H9 (cell line): ENCODE measurements around the gene CHN2. TPM values are rescaled to one million over a fixed set of nuclear protein-coding genes. Genes with fewer than 3 reads are reported as not detected.

ENCODE experiments used
- DNase-seq: peaks from one replicate; pipeline ENCODE4 v3.0.0-alpha.2; 2017
- H2AFZ ChIP-seq: one replicate; pipeline ENCODE4 v1.6.1; 2013; ENCODE audit warnings: mild to moderate bottlenecking, low read length, control low read depth, moderate library complexity
- H2AK5ac ChIP-seq: 2 replicates; pipeline ENCODE4 v1.6.1; 2013; ENCODE audit warnings: low read length, control low read depth, mixed read lengths; ENCODE audit not compliant: insufficient read length
- H2BK120ac ChIP-seq: one replicate; pipeline ENCODE4 v1.6.1; 2013; ENCODE audit warnings: low read depth, mild to moderate bottlenecking, low read length, control low read depth, inconsistent platforms; ENCODE audit not compliant: poor library complexity, severe bottlenecking
- H2BK12ac ChIP-seq: 2 replicates; pipeline ENCODE4 v1.6.1; 2013; ENCODE audit warnings: low read length, control low read depth, mixed read lengths, low read depth; ENCODE audit not compliant: insufficient read length
- H2BK15ac ChIP-seq: 2 replicates; pipeline ENCODE4 v1.6.1; 2013; ENCODE audit warnings: low read depth, low read length, control low read depth
- H2BK20ac ChIP-seq: one replicate; pipeline ENCODE4 v1.6.1; 2013; ENCODE audit warnings: low read depth, mild to moderate bottlenecking, low read length, control low read depth, inconsistent platforms; ENCODE audit not compliant: poor library complexity, severe bottlenecking
- H2BK5ac ChIP-seq: 2 replicates; pipeline ENCODE4 v1.6.1; 2013; ENCODE audit warnings: low read length, control low read depth, mixed read lengths; ENCODE audit not compliant: insufficient read length
- H3K14ac ChIP-seq: 2 replicates; pipeline ENCODE4 v1.6.1; 2013; ENCODE audit warnings: low read length, control low read depth; ENCODE audit not compliant: insufficient read depth
- H3K18ac ChIP-seq: 2 replicates; pipeline ENCODE4 v1.6.1; 2013; ENCODE audit warnings: low read depth, mild to moderate bottlenecking, mixed read lengths, low read length, control low read depth; ENCODE audit not compliant: insufficient read length
- H3K23ac ChIP-seq: 2 replicates; pipeline ENCODE4 v1.6.1; 2013; ENCODE audit warnings: low read length, control low read depth, mixed read lengths, low read depth; ENCODE audit not compliant: insufficient read length
- H3K23me2 ChIP-seq: 2 replicates; pipeline ENCODE4 v1.6.1; 2013; ENCODE audit warnings: low read depth, mild to moderate bottlenecking, mixed read lengths, low read length, control low read depth; ENCODE audit not compliant: insufficient read length, poor library complexity, severe bottlenecking
- H3K27ac ChIP-seq: 2 replicates; pipeline ENCODE4 v1.5.1; 2013; ENCODE audit warnings: low read length, control low read depth, mixed read lengths, low read depth; ENCODE audit not compliant: insufficient read length
- H3K27me3 ChIP-seq: 2 replicates; pipeline ENCODE4 v1.6.1; 2013; ENCODE audit warnings: low read length, control low read depth, inconsistent platforms; ENCODE audit not compliant: insufficient read depth
- H3K4ac ChIP-seq: 2 replicates; pipeline ENCODE4 v1.6.1; 2013; ENCODE audit warnings: low read depth, mild to moderate bottlenecking, control low read depth, inconsistent platforms, low read length, moderate library complexity
- H3K4me1 ChIP-seq: 2 replicates; pipeline ENCODE4 v1.6.1; 2013; ENCODE audit warnings: low read length, control low read depth, inconsistent platforms; ENCODE audit not compliant: insufficient read depth
- H3K4me2 ChIP-seq: 2 replicates; pipeline ENCODE4 v1.6.1; 2013; ENCODE audit warnings: low read length, control low read depth, mixed read lengths; ENCODE audit not compliant: insufficient read length, insufficient read depth
- H3K56ac ChIP-seq: 2 replicates; pipeline ENCODE4 v1.6.1; 2013; ENCODE audit warnings: low read depth, mild to moderate bottlenecking, mixed read lengths, low read length, control low read depth; ENCODE audit not compliant: insufficient read length
- H3K79me1 ChIP-seq: 2 replicates; pipeline ENCODE4 v1.6.1; 2013; ENCODE audit warnings: low read depth, mild to moderate bottlenecking, moderate library complexity, low read length, control low read depth, inconsistent platforms; ENCODE audit not compliant: insufficient read depth, poor library complexity, severe bottlenecking
- H3K79me2 ChIP-seq: 2 replicates; pipeline ENCODE4 v1.6.1; 2013; ENCODE audit warnings: low read length, control low read depth, inconsistent platforms; ENCODE audit not compliant: insufficient read depth
- H3K9ac ChIP-seq: 2 replicates; pipeline ENCODE4 v1.6.1; 2013; ENCODE audit warnings: low read length, control low read depth, mixed read lengths; ENCODE audit not compliant: insufficient read length; ENCODE audit errors: extremely low read depth
- H3K9me3 ChIP-seq: one replicate; pipeline ENCODE4 v1.6.1; 2013; ENCODE audit warnings: low read depth, low read length, inconsistent platforms; ENCODE audit not compliant: control insufficient read depth
- H3T11ph ChIP-seq: one replicate; pipeline ENCODE4 v1.6.1; 2013; ENCODE audit warnings: mild to moderate bottlenecking, low read length, control low read depth, inconsistent platforms
- H4K20me1 ChIP-seq: one replicate; pipeline ENCODE4 v1.6.1; 2013; ENCODE audit not compliant: control insufficient read depth, insufficient read length, insufficient read depth
- H4K5ac ChIP-seq: 2 replicates; pipeline ENCODE4 v1.6.1; 2013; ENCODE audit warnings: low read depth, mild to moderate bottlenecking, mixed read lengths, low read length, control low read depth; ENCODE audit not compliant: insufficient read length
- H4K8ac ChIP-seq: replicated peaks from 2 replicates; pipeline ENCODE4 v1.6.1; 2013; ENCODE audit warnings: low read length, control low read depth, mixed read lengths, low read depth; ENCODE audit not compliant: insufficient read length
- H4K91ac ChIP-seq: 2 replicates; pipeline ENCODE4 v1.6.1; 2013; ENCODE audit warnings: low read depth, mild to moderate bottlenecking, moderate library complexity, mixed read lengths, low read length, control low read depth; ENCODE audit not compliant: insufficient read length
- H3K27ac Mint-ChIP-seq, 3 experiments: 2 replicates in 2 of 3; 3 replicates in 1 of 3; pipeline ENCODE4 v1.8.0; 2020 to 2021; ENCODE audit warnings: mixed read lengths in 3 of 3, mild to moderate bottlenecking in 1 of 3, moderate library complexity in 1 of 3
- H3K27me3 Mint-ChIP-seq: 2 replicates; pipeline ENCODE4 v1.8.0; 2021; ENCODE audit warnings: low read depth, mild to moderate bottlenecking, moderate library complexity, mixed read lengths
- H3K36me3 Mint-ChIP-seq, 3 experiments: 2 replicates in 2 of 3; 3 replicates in 1 of 3; pipeline ENCODE4 v1.8.0; 2020 to 2021; ENCODE audit warnings: low read depth in 3 of 3, mixed read lengths in 3 of 3; ENCODE audit not compliant: insufficient read depth in 1 of 3
- H3K4me1 Mint-ChIP-seq, 2 experiments: 2 replicates each; pipeline ENCODE4 v1.8.0; 2020; ENCODE audit warnings: mixed read lengths in 2 of 2
- H3K4me3 Mint-ChIP-seq, 2 experiments: 2 replicates in 1 of 2; 3 replicates in 1 of 2; pipeline ENCODE4 v1.8.0; 2020 to 2021; ENCODE audit warnings: mild to moderate bottlenecking in 2 of 2, mixed read lengths in 2 of 2, moderate library complexity in 1 of 2
- H3K9me3 Mint-ChIP-seq, 2 experiments: 2 replicates in 1 of 2; 3 replicates in 1 of 2; pipeline ENCODE4 v1.8.0; 2020; ENCODE audit warnings: mild to moderate bottlenecking in 2 of 2, mixed read lengths in 2 of 2, moderate library complexity in 1 of 2
- CTCF ChIP-seq: fragments of 200-600 bp; sonication (generic); conservative IDR thresholded peaks from 3 replicates; pipeline ENCODE4 v1.8.0; 2021; ENCODE audit warnings: antibody characterized with exemption, mild to moderate bottlenecking
- WGBS: extraction: QIAGEN DNeasy Blood & Tissue Kit; methylation state at CpG from one replicate; pipeline ENCODE4 v1.1.7; 2013; ENCODE audit warnings: missing lambda C conversion rate, low lambda C conversion rate, mixed read lengths; ENCODE audit not compliant: insufficient read length; ENCODE audit errors: extremely low coverage; 5-methylcytosine and 5-hydroxymethylcytosine counted together
- total RNA-seq: library from RNA; stranded (reverse); gene quantifications from 2 replicates; pipeline ENCODE4 v1.2.1, GENCODE V29; 2021

CHN2 gene
- total RNA-seq, 1 experiment from 2014 or later, result 3.3 TPM

- WGBS, result no CpG with 5 or more reads among the region's 1 CpG
- no peak overlapping the region for H3K4me3 Mint-ChIP-seq
- no peak for DNase-seq
Measured at GRCh38 chr7:29494350-29494749, 299.8 kb downstream of the CHN2 start.

More at GRCh38 chr7:29494350-29494749, 299.8 kb downstream of the CHN2 start:
- no peak overlapping the region for H3K4ac ChIP-seq
- no peak overlapping the region for H2AK5ac ChIP-seq
- H4K20me1 ChIP-seq, result no peaks in the 10 kb centered on the region
- Mint-ChIP-seq H3K4me1 (peaks cover 15 to 17% of the 10 kb centered on the region in 2 experiments), H3K9me3 (no peaks in the 10 kb centered on the region), H3K36me3 (no peaks in the 10 kb centered on the region), H3K27me3 (peaks cover 21% of the 10 kb centered on the region), H3K27ac (no peak overlapping the region)
- no peak overlapping the region for H3K18ac ChIP-seq
- no peak overlapping the region for H3K27ac ChIP-seq
- H3K79me1 ChIP-seq, result no peaks in the 10 kb centered on the region
- H4K91ac ChIP-seq, result no peak overlapping the region
- no peak overlapping the region for H2BK15ac ChIP-seq
- no peak overlapping the region for H3K56ac ChIP-seq
- no peaks in the 10 kb centered on the region for H3K9me3 ChIP-seq
- H4K8ac ChIP-seq, result no peak overlapping the region
- no peaks in the 10 kb centered on the region for H3K79me2 ChIP-seq
- H3K4me2 ChIP-seq, result no peak overlapping the region
- no peaks in the 10 kb centered on the region for H3K27me3 ChIP-seq
- H3K23me2 ChIP-seq, result no peaks in the 10 kb centered on the region
- H2BK5ac ChIP-seq, result no peak overlapping the region
- no peak overlapping the region for H2BK20ac ChIP-seq
- H3T11ph ChIP-seq, result no peak overlapping the region
- no peak for TF ChIP-seq CTCF
- H3K14ac ChIP-seq, result no peak overlapping the region
- no peak overlapping the region for H3K23ac ChIP-seq
- peaks cover 5% of the 10 kb centered on the region; the same call in 1 of the 2 replicates for H3K4me1 ChIP-seq
- no peak overlapping the region for H2BK12ac ChIP-seq
- H3K9ac ChIP-seq, result no peak overlapping the region
- H4K5ac ChIP-seq, result no peak overlapping the region
- no peak overlapping the region for H2AFZ ChIP-seq
- H2BK120ac ChIP-seq, result no peak overlapping the region
